NCI-H748 (cell line): Measurements from ENCODE around the gene EIF3J.
"Not testable (repeated sequence)": the region's sequence is repeated elsewhere in the genome, so short reads cannot be mapped to it uniquely, and the experiment has no call there.

Experiments
- DNase-seq: peaks from one replicate; lab custom pipeline; 2025; ENCODE audit not compliant: unreplicated experiment; lab: John Stamatoyannopoulos, UW

Gene EIF3J

GRCh38 chr15:44536962-44537734 is at the start of gene EIF3J:
TSS of gene EIF3J (plus strand) at chr15:44537147. CDS start at chr15:44537195, 48 bp downstream.
- peak; percentile 93 for DNase-seq

GRCh38 chr15:44489464-44489863 is 47.5 kb upstream of the EIF3J start:
- no peak for DNase-seq

- DNase-seq: no peak
Observed at GRCh38 chr15:44490622-44491021, 46.3 kb upstream of the EIF3J start.

GRCh38 chr15:44492040-44492439 is 44.9 kb upstream of the EIF3J start:
- DNase-seq: no peak

GRCh38 chr15:44492672-44493071 is 44.3 kb upstream of the EIF3J start:
- DNase-seq: no peak

- no peak for DNase-seq
Observed at GRCh38 chr15:44495562-44495961, 41.4 kb upstream of the EIF3J start.

- DNase-seq: no peak
Observed at GRCh38 chr15:44500555-44500954, 36.4 kb upstream of the EIF3J start.

GRCh38 chr15:44501768-44502366 is 35.1 kb upstream of the EIF3J start:
- DNase-seq: peak; percentile 8

GRCh38 chr15:44516436-44516835 is 20.5 kb upstream of the EIF3J start:
- DNase-seq: no peak

GRCh38 chr15:44519537-44519936 is 17.4 kb upstream of the EIF3J start:
- DNase-seq: no peak

GRCh38 chr15:44525018-44525417 is 11.9 kb upstream of the EIF3J start:
- DNase-seq: no peak

- no peak for DNase-seq
Observed at GRCh38 chr15:44527241-44527640, 9.7 kb upstream of the EIF3J start.

- no peak for DNase-seq
Observed at GRCh38 chr15:44529864-44530604, 6.9 kb upstream of the EIF3J start.

GRCh38 chr15:44530653-44531052 is 6.3 kb upstream of the EIF3J start:
- no peak for DNase-seq

- not testable (repeated sequence) for DNase-seq
Observed at GRCh38 chr15:44532275-44532674, 4.7 kb upstream of the EIF3J start.

- no peak for DNase-seq
Observed at GRCh38 chr15:44532689-44533088, 4.3 kb upstream of the EIF3J start.

GRCh38 chr15:44535092-44535491 is 1.9 kb upstream of the EIF3J start:
- DNase-seq: no peak

GRCh38 chr15:44535523-44536301 is 1.2 kb upstream of the EIF3J start:
- peak; percentile 58 for DNase-seq

- DNase-seq: peak; percentile 93
Observed at GRCh38 chr15:44536302-44536961, 515 bp upstream of the EIF3J start.

GRCh38 chr15:44537735-44538240 is 841 bp downstream of the EIF3J start:
- DNase-seq: no peak
